HG02885 (cell line): ENCODE data around the gene RHOF.

Experiments
- ATAC-seq: cut with Tn5 transposase; IDR thresholded peaks from one replicate; pipeline ENCODE4 v1.9.1; 2021; ENCODE audit warnings: mild to moderate bottlenecking; ENCODE audit not compliant: unreplicated experiment, poor library complexity

RHOF gene

GRCh38 chr12:121820056-121820455 lies 26.6 kb upstream of the RHOF start:
- no peak for ATAC-seq

GRCh38 chr12:121819212-121819949 lies 25.9 kb upstream of the RHOF start:
- no peak for ATAC-seq

GRCh38 chr12:121817648-121818043 lies 24.2 kb upstream of the RHOF start:
- ATAC-seq: no peak

- ATAC-seq: no peak
Observed at GRCh38 chr12:121816925-121817647, 23.6 kb upstream of the RHOF start.

- no peak for ATAC-seq
Observed at GRCh38 chr12:121815263-121815662, 21.8 kb upstream of the RHOF start.

- no peak for ATAC-seq
Observed at GRCh38 chr12:121814429-121815119, 21.1 kb upstream of the RHOF start.

GRCh38 chr12:121813951-121814350 lies 20.5 kb upstream of the RHOF start:
- no peak for ATAC-seq

- no peak for ATAC-seq
Observed at GRCh38 chr12:121812921-121813896, 19.7 kb upstream of the RHOF start.

DNA sequence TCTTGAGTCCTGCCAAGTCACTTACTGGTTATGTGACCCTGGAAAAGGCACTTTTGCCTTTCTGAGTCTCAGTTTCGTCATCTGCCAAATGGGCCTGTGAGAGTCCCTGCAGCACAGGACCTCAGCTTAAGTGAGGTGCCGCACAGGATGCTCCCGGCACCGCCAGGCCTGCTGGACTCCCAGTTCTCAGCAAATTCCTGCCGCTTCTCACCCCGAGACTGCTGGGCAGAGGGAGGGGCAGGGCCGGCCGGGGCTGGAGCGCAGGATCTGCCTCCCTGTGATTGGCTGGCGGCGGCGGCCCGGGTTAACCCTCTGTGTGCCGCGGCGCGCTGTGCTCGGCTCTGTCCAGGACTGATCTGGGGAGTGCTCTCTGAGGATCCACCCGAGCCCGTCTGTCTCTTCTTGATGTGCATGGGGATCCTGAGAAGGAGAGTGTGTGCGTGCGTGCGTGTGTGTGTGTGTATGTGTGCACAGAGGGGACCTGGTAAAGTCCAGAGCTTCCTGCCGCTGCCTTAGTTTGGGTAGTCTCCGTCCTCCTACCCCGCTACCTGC lies 18.9 kb upstream of the RHOF start:
- ATAC-seq: peak; percentile 62

DNA sequence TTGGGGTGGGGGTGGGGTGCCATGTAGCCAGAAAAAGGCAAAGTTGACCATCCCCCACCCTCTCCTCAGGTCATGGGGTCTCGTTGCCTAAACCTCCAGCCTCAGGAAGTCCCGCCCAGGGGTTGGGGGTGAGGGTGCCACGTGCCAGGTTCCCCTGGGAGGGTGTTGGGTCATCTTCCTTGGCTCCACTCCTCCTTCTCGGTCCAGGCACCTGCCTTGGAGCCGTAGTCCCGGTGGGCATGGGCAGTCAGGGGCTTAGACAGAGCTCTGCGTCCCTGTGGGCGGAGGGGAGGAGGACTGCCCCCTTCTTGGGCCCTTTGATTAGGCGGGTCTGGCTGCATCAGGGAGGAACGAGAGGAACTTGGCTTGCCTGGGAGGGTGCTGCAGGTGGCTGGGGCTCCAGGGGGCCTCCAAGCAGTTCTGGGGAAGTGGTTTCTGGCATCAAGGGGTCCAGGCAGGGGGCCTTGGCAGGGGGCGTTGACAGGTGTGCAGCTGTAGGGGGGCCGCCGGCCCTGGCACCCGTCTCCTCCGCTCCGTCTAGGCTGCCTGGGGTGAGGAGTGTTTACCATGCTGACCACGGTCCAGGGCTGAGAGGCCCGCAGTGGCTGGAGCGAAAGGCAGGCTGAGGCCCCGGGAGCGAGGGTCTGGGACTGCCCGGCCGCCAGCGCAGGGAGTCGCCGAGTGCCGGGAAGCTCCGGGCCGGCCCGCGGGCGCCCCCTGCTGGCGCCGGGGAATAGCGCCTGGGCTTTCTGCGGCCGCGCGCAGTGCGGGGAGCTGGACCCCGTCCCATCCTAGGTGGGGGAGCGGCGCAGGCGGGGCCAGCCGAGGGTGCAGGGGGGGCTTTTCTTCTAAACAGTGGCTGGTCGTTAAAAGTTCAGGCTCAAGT lies 18.2 kb upstream of the RHOF start:
- peak; percentile 79 for ATAC-seq

GRCh38 chr12:121810833-121811433 lies 17.4 kb upstream of the RHOF start:
- ATAC-seq: no peak

GRCh38 chr12:121810234-121810817 lies 16.8 kb upstream of the RHOF start:
- no peak for ATAC-seq

DNA sequence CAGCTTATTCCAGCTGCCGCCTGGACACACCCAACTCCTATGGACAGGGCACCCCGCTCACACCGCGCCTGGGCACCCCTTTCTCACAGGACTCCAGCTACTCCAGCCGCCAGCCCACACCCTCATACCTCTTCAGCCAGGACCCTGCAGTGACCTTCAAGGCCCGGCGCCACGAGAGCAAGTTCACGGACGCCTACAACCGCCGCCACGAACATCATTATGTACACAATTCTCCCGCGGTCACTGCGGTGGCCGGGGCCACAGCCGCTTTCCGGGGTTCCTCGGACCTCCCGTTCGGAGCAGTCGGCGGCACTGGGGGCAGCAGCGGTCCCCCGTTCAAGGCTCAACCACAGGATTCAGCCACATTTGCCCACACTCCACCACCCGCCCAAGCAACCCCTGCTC lies 16.2 kb upstream of the RHOF start:
- no peak for ATAC-seq

- ATAC-seq: no peak
Observed at GRCh38 chr12:121808623-121809022, 15.1 kb upstream of the RHOF start.

DNA sequence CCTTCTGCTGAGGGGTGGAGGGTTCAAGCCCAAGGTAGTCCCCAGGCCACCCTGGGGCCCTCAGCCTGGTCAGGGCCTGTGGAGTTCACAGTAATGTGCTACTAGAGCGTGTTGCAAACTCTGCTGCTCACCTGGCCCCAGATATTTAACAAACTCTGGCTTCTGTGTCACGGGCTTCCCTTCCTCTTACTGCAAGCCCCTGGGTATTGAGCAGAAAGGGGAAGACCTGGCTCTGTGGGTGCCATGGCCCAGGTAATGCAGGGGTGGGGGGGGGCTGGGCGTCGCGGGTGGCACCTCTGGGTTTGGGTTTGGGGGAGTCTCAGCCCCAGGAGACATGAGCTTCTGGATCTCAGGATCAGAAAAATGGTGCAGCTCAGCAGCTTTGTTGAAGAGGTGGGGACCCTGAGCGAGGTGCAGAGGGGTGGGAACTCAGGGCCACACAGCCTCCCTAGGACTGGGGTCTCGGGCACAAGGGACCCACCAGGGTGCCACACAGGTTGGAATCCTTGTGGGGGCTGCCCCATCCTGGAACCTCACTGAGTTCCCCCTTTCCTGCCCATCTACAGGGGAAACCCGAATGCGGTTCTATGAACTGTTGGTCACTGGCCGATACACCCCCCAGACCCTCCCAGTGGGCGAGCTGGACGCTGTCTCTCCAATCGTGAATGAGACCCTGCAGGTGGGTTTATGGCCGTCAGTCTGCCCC lies 14.3 kb upstream of the RHOF start:
- ATAC-seq: no peak

- no peak for ATAC-seq
Observed at GRCh38 chr12:121806546-121807423, 13.3 kb upstream of the RHOF start.
